H9 (cell line): ENCODE data around the gene ZFYVE28. TPM values are rescaled to one million over a fixed set of nuclear protein-coding genes. Genes with fewer than 3 reads are reported as not detected.

Experiments
- DNase-seq: peaks from one replicate; pipeline ENCODE4 v3.0.0-alpha.2; 2017
- H2AFZ ChIP-seq: one replicate; pipeline ENCODE4 v1.6.1; 2013; ENCODE audit warnings: mild to moderate bottlenecking, low read length, control low read depth, moderate library complexity
- H2AK5ac ChIP-seq: 2 replicates; pipeline ENCODE4 v1.6.1; 2013; ENCODE audit warnings: low read length, control low read depth, mixed read lengths; ENCODE audit not compliant: insufficient read length
- H2BK120ac ChIP-seq: one replicate; pipeline ENCODE4 v1.6.1; 2013; ENCODE audit warnings: low read depth, mild to moderate bottlenecking, low read length, control low read depth, inconsistent platforms; ENCODE audit not compliant: poor library complexity, severe bottlenecking
- H2BK12ac ChIP-seq: 2 replicates; pipeline ENCODE4 v1.6.1; 2013; ENCODE audit warnings: low read length, control low read depth, mixed read lengths, low read depth; ENCODE audit not compliant: insufficient read length
- H2BK15ac ChIP-seq: 2 replicates; pipeline ENCODE4 v1.6.1; 2013; ENCODE audit warnings: low read depth, low read length, control low read depth
- H2BK20ac ChIP-seq: one replicate; pipeline ENCODE4 v1.6.1; 2013; ENCODE audit warnings: low read depth, mild to moderate bottlenecking, low read length, control low read depth, inconsistent platforms; ENCODE audit not compliant: poor library complexity, severe bottlenecking
- H2BK5ac ChIP-seq: 2 replicates; pipeline ENCODE4 v1.6.1; 2013; ENCODE audit warnings: low read length, control low read depth, mixed read lengths; ENCODE audit not compliant: insufficient read length
- H3K14ac ChIP-seq: 2 replicates; pipeline ENCODE4 v1.6.1; 2013; ENCODE audit warnings: low read length, control low read depth; ENCODE audit not compliant: insufficient read depth
- H3K18ac ChIP-seq: 2 replicates; pipeline ENCODE4 v1.6.1; 2013; ENCODE audit warnings: low read depth, mild to moderate bottlenecking, mixed read lengths, low read length, control low read depth; ENCODE audit not compliant: insufficient read length
- H3K23ac ChIP-seq: 2 replicates; pipeline ENCODE4 v1.6.1; 2013; ENCODE audit warnings: low read length, control low read depth, mixed read lengths, low read depth; ENCODE audit not compliant: insufficient read length
- H3K23me2 ChIP-seq: 2 replicates; pipeline ENCODE4 v1.6.1; 2013; ENCODE audit warnings: low read depth, mild to moderate bottlenecking, mixed read lengths, low read length, control low read depth; ENCODE audit not compliant: insufficient read length, poor library complexity, severe bottlenecking
- H3K27ac ChIP-seq: 2 replicates; pipeline ENCODE4 v1.5.1; 2013; ENCODE audit warnings: low read length, control low read depth, mixed read lengths, low read depth; ENCODE audit not compliant: insufficient read length
- H3K27me3 ChIP-seq: 2 replicates; pipeline ENCODE4 v1.6.1; 2013; ENCODE audit warnings: low read length, control low read depth, inconsistent platforms; ENCODE audit not compliant: insufficient read depth
- H3K4ac ChIP-seq: 2 replicates; pipeline ENCODE4 v1.6.1; 2013; ENCODE audit warnings: low read depth, mild to moderate bottlenecking, control low read depth, inconsistent platforms, low read length, moderate library complexity
- H3K4me1 ChIP-seq: 2 replicates; pipeline ENCODE4 v1.6.1; 2013; ENCODE audit warnings: low read length, control low read depth, inconsistent platforms; ENCODE audit not compliant: insufficient read depth
- H3K4me2 ChIP-seq: 2 replicates; pipeline ENCODE4 v1.6.1; 2013; ENCODE audit warnings: low read length, control low read depth, mixed read lengths; ENCODE audit not compliant: insufficient read length, insufficient read depth
- H3K56ac ChIP-seq: 2 replicates; pipeline ENCODE4 v1.6.1; 2013; ENCODE audit warnings: low read depth, mild to moderate bottlenecking, mixed read lengths, low read length, control low read depth; ENCODE audit not compliant: insufficient read length
- H3K79me1 ChIP-seq: 2 replicates; pipeline ENCODE4 v1.6.1; 2013; ENCODE audit warnings: low read depth, mild to moderate bottlenecking, moderate library complexity, low read length, control low read depth, inconsistent platforms; ENCODE audit not compliant: insufficient read depth, poor library complexity, severe bottlenecking
- H3K79me2 ChIP-seq: 2 replicates; pipeline ENCODE4 v1.6.1; 2013; ENCODE audit warnings: low read length, control low read depth, inconsistent platforms; ENCODE audit not compliant: insufficient read depth
- H3K9ac ChIP-seq: 2 replicates; pipeline ENCODE4 v1.6.1; 2013; ENCODE audit warnings: low read length, control low read depth, mixed read lengths; ENCODE audit not compliant: insufficient read length; ENCODE audit errors: extremely low read depth
- H3K9me3 ChIP-seq: one replicate; pipeline ENCODE4 v1.6.1; 2013; ENCODE audit warnings: low read depth, low read length, inconsistent platforms; ENCODE audit not compliant: control insufficient read depth
- H3T11ph ChIP-seq: one replicate; pipeline ENCODE4 v1.6.1; 2013; ENCODE audit warnings: mild to moderate bottlenecking, low read length, control low read depth, inconsistent platforms
- H4K20me1 ChIP-seq: one replicate; pipeline ENCODE4 v1.6.1; 2013; ENCODE audit not compliant: control insufficient read depth, insufficient read length, insufficient read depth
- H4K5ac ChIP-seq: 2 replicates; pipeline ENCODE4 v1.6.1; 2013; ENCODE audit warnings: low read depth, mild to moderate bottlenecking, mixed read lengths, low read length, control low read depth; ENCODE audit not compliant: insufficient read length
- H4K8ac ChIP-seq: replicated peaks from 2 replicates; pipeline ENCODE4 v1.6.1; 2013; ENCODE audit warnings: low read length, control low read depth, mixed read lengths, low read depth; ENCODE audit not compliant: insufficient read length
- H4K91ac ChIP-seq: 2 replicates; pipeline ENCODE4 v1.6.1; 2013; ENCODE audit warnings: low read depth, mild to moderate bottlenecking, moderate library complexity, mixed read lengths, low read length, control low read depth; ENCODE audit not compliant: insufficient read length
- H3K27ac Mint-ChIP-seq, 3 experiments: 2 replicates in 2 of 3; 3 replicates in 1 of 3; pipeline ENCODE4 v1.8.0; 2020 to 2021; ENCODE audit warnings: mixed read lengths in 3 of 3, mild to moderate bottlenecking in 1 of 3, moderate library complexity in 1 of 3
- H3K27me3 Mint-ChIP-seq: 2 replicates; pipeline ENCODE4 v1.8.0; 2021; ENCODE audit warnings: low read depth, mild to moderate bottlenecking, moderate library complexity, mixed read lengths
- H3K36me3 Mint-ChIP-seq, 3 experiments: 2 replicates in 2 of 3; 3 replicates in 1 of 3; pipeline ENCODE4 v1.8.0; 2020 to 2021; ENCODE audit warnings: low read depth in 3 of 3, mixed read lengths in 3 of 3; ENCODE audit not compliant: insufficient read depth in 1 of 3
- H3K4me1 Mint-ChIP-seq, 2 experiments: 2 replicates each; pipeline ENCODE4 v1.8.0; 2020; ENCODE audit warnings: mixed read lengths in 2 of 2
- H3K4me3 Mint-ChIP-seq, 2 experiments: 2 replicates in 1 of 2; 3 replicates in 1 of 2; pipeline ENCODE4 v1.8.0; 2020 to 2021; ENCODE audit warnings: mild to moderate bottlenecking in 2 of 2, mixed read lengths in 2 of 2, moderate library complexity in 1 of 2
- H3K9me3 Mint-ChIP-seq, 2 experiments: 2 replicates in 1 of 2; 3 replicates in 1 of 2; pipeline ENCODE4 v1.8.0; 2020; ENCODE audit warnings: mild to moderate bottlenecking in 2 of 2, mixed read lengths in 2 of 2, moderate library complexity in 1 of 2
- WGBS: extraction: QIAGEN DNeasy Blood & Tissue Kit; methylation state at CpG from one replicate; pipeline ENCODE4 v1.1.7; 2013; ENCODE audit warnings: missing lambda C conversion rate, low lambda C conversion rate, mixed read lengths; ENCODE audit not compliant: insufficient read length; ENCODE audit errors: extremely low coverage; 5-methylcytosine and 5-hydroxymethylcytosine counted together
- total RNA-seq: library from RNA; stranded (reverse); gene quantifications from 2 replicates; pipeline ENCODE4 v1.2.1, GENCODE V29; 2021
- TF ChIP-seq, protein P1 (sequence below): fragments of 200-600 bp; sonication (generic); conservative IDR thresholded peaks from 3 replicates; pipeline ENCODE4 v1.8.0; 2021; ENCODE audit warnings: antibody characterized with exemption, mild to moderate bottlenecking

Gene ZFYVE28
- total RNA-seq, 1 experiment from 2014 or later, result 0.98 TPM

DNA sequence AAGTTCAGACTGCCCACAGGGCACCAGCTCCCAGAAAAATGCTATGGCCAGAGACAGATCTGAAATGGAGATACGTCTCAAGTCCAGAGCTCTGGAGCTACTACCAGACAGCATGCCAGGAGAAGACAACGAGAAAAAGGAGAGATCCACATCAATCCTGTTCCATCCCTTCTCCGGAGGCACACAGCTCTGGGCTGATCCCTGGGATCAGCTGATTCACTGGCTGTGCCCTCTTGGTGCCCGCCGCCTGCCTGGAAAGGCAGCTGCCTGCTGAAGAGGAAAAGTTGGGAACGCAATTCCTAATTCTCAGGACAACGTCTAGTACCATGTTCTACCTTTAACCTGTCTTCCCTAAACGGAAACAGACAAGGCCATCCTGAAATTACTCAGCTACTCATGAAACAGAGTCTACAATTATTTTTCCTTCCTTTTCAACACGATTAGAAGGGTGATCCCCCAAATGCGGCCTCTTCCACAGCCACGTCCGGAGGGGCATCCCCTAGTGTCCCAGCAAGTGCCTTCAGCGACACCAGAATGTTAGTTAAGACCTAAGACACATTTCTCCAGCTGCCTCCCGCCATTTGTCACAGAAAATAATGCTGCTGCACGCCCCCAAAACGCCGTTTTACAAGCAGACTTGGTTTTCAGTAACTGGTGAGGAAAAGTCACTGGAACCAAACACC is 2.4 kb downstream of the ZFYVE28 start:
- no CpG with 5 or more reads among the region's 17 CpGs for WGBS
- H3K4me3 Mint-ChIP-seq, result peak overlapping the region; percentile 54 to 79

More for the DNA sequence above, 2.4 kb downstream of the ZFYVE28 start:
- Histone ChIP-seq H3K14ac (no peak overlapping the region), H2BK15ac (no peak overlapping the region), H3K4me2 (peak overlapping the region; percentile 68), H2AK5ac (no peak overlapping the region), H3K4ac (no peak overlapping the region), H3K23me2 (peaks cover 34% of the 10 kb centered on the region), H3K27ac (no peak overlapping the region), H4K91ac (no peak overlapping the region), H2BK12ac (no peak overlapping the region), H3K27me3 (peaks cover 33% of the 10 kb centered on the region; the same call in 1 of the 2 replicates), H3K56ac (no peak overlapping the region), H3K4me1 (peaks cover 6% of the 10 kb centered on the region; the same call in 1 of the 2 replicates), H4K5ac (no peak overlapping the region), H3K9me3 (no peaks in the 10 kb centered on the region), H3T11ph (no peak overlapping the region), H2AFZ (no peak overlapping the region), H2BK5ac (no peak overlapping the region), H3K18ac (no peak overlapping the region), H2BK20ac (no peak overlapping the region), H4K20me1 (peaks cover 3% of the 10 kb centered on the region), H3K23ac (no peak overlapping the region), H3K79me1 (no peaks in the 10 kb centered on the region), H3K79me2 (no peaks in the 10 kb centered on the region), H3K9ac (no peak overlapping the region), H4K8ac (no peak overlapping the region), H2BK120ac (no peak overlapping the region)
- peaks cover 72% of the 10 kb centered on the region for H3K27me3 Mint-ChIP-seq
- TF ChIP-seq, protein P1, sequence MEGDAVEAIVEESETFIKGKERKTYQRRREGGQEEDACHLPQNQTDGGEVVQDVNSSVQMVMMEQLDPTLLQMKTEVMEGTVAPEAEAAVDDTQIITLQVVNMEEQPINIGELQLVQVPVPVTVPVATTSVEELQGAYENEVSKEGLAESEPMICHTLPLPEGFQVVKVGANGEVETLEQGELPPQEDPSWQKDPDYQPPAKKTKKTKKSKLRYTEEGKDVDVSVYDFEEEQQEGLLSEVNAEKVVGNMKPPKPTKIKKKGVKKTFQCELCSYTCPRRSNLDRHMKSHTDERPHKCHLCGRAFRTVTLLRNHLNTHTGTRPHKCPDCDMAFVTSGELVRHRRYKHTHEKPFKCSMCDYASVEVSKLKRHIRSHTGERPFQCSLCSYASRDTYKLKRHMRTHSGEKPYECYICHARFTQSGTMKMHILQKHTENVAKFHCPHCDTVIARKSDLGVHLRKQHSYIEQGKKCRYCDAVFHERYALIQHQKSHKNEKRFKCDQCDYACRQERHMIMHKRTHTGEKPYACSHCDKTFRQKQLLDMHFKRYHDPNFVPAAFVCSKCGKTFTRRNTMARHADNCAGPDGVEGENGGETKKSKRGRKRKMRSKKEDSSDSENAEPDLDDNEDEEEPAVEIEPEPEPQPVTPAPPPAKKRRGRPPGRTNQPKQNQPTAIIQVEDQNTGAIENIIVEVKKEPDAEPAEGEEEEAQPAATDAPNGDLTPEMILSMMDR, result no peak
- H3K9me3 Mint-ChIP-seq, result peaks cover 0 to 3% of the 10 kb centered on the region in 2 experiments; a peak in 4 of 5 replicates
- H3K27ac Mint-ChIP-seq, result peak overlapping the region in 1 of 3 experiments; percentile 42; a peak in 1 of 7 replicates
- H3K4me1 Mint-ChIP-seq, result peaks cover 44 to 45% of the 10 kb centered on the region in 2 experiments
- no peak for DNase-seq
- no peaks in the 10 kb centered on the region; a peak in 1 of 7 replicates for H3K36me3 Mint-ChIP-seq
